Measurements from ENCODE around the gene KRTAP10-9.

DNA sequence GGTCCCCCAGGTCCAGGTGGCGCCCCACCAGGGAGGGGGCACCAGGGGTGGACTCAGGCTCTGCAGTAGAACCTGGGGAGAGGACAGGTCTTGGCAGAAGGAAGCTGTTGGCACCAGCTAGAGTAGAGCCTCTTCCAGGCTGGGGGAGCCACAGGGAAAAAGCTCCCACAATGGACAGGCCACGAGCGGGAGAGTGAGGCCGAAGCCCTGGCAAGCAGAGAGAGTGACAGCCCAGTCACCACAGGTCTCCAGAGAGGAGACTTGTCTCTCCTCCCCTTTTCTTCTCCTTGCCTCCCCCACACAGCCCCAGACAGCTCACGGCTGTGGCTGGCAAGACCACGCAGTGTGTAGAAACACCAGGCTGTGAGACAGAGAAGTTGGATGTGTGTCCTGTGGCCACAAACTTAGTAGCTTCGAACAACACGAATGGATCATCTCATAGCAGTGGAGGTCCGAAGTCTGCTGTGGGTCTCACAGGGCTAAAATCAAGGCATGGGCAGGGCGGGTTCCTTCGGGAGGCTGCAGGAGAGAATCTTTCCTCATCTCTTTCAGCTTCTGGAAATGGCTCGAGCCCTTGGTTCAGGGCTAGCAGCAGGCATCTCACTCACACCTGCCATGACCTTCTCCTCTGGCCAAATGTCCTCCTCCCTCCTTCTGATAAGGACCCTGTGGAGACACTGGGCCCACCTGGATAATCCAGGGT is 24.2 kb downstream of the KRTAP10-9 start:
- TF ChIP-seq, protein P1, sequence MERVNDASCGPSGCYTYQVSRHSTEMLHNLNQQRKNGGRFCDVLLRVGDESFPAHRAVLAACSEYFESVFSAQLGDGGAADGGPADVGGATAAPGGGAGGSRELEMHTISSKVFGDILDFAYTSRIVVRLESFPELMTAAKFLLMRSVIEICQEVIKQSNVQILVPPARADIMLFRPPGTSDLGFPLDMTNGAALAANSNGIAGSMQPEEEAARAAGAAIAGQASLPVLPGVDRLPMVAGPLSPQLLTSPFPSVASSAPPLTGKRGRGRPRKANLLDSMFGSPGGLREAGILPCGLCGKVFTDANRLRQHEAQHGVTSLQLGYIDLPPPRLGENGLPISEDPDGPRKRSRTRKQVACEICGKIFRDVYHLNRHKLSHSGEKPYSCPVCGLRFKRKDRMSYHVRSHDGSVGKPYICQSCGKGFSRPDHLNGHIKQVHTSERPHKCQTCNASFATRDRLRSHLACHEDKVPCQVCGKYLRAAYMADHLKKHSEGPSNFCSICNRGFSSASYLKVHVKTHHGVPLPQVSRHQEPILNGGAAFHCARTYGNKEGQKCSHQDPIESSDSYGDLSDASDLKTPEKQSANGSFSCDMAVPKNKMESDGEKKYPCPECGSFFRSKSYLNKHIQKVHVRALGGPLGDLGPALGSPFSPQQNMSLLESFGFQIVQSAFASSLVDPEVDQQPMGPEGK (CRISPR knock-in tag; IDR thresholded peaks at IDR 0.05; ENCODE audit: borderline replicate concordance): no peak
- TF ChIP-seq, protein P2, sequence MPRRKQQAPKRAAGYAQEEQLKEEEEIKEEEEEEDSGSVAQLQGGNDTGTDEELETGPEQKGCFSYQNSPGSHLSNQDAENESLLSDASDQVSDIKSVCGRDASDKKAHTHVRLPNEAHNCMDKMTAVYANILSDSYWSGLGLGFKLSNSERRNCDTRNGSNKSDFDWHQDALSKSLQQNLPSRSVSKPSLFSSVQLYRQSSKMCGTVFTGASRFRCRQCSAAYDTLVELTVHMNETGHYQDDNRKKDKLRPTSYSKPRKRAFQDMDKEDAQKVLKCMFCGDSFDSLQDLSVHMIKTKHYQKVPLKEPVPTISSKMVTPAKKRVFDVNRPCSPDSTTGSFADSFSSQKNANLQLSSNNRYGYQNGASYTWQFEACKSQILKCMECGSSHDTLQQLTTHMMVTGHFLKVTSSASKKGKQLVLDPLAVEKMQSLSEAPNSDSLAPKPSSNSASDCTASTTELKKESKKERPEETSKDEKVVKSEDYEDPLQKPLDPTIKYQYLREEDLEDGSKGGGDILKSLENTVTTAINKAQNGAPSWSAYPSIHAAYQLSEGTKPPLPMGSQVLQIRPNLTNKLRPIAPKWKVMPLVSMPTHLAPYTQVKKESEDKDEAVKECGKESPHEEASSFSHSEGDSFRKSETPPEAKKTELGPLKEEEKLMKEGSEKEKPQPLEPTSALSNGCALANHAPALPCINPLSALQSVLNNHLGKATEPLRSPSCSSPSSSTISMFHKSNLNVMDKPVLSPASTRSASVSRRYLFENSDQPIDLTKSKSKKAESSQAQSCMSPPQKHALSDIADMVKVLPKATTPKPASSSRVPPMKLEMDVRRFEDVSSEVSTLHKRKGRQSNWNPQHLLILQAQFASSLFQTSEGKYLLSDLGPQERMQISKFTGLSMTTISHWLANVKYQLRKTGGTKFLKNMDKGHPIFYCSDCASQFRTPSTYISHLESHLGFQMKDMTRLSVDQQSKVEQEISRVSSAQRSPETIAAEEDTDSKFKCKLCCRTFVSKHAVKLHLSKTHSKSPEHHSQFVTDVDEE (CRISPR knock-in tag; IDR thresholded peaks at IDR 0.05): no peak
- TF ChIP-seq ZNF8 (CRISPR knock-in tag; IDR thresholded peaks at IDR 0.05) (no peak), GLIS3 (CRISPR knock-in tag; IDR thresholded peaks at IDR 0.05) (no peak), CSDC2 (CRISPR knock-in tag; IDR thresholded peaks at IDR 0.05) (no peak), ZFP3 (CRISPR knock-in tag; IDR thresholded peaks at IDR 0.05) (no peak), ARNTL (CRISPR knock-in tag; IDR thresholded peaks at IDR 0.05; ENCODE audit: borderline replicate concordance, low read depth) (no peak), RARB (CRISPR knock-in tag; IDR thresholded peaks at IDR 0.05) (no peak), ZC3H10 (CRISPR knock-in tag; IDR thresholded peaks at IDR 0.05) (no peak), ZNF565 (CRISPR knock-in tag; conservative IDR thresholded peaks at IDR 0.05; ENCODE audit: low read depth) (no peak), TCF4 (CRISPR knock-in tag; IDR thresholded peaks at IDR 0.05; ENCODE audit: borderline replicate concordance) (no peak), ZFP30 (CRISPR knock-in tag; IDR thresholded peaks at IDR 0.05) (no peak)
- TF ChIP-seq, protein P3, sequence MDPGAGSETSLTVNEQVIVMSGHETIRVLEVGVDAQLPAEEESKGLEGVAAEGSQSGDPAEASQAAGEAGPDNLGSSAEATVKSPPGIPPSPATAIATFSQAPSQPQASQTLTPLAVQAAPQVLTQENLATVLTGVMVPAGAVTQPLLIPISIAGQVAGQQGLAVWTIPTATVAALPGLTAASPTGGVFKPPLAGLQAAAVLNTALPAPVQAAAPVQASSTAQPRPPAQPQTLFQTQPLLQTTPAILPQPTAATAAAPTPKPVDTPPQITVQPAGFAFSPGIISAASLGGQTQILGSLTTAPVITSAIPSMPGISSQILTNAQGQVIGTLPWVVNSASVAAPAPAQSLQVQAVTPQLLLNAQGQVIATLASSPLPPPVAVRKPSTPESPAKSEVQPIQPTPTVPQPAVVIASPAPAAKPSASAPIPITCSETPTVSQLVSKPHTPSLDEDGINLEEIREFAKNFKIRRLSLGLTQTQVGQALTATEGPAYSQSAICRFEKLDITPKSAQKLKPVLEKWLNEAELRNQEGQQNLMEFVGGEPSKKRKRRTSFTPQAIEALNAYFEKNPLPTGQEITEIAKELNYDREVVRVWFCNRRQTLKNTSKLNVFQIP (CRISPR knock-in tag; IDR thresholded peaks at IDR 0.05; ENCODE audit: borderline replicate concordance, low read depth): no peak
- TF ChIP-seq, protein P4, sequence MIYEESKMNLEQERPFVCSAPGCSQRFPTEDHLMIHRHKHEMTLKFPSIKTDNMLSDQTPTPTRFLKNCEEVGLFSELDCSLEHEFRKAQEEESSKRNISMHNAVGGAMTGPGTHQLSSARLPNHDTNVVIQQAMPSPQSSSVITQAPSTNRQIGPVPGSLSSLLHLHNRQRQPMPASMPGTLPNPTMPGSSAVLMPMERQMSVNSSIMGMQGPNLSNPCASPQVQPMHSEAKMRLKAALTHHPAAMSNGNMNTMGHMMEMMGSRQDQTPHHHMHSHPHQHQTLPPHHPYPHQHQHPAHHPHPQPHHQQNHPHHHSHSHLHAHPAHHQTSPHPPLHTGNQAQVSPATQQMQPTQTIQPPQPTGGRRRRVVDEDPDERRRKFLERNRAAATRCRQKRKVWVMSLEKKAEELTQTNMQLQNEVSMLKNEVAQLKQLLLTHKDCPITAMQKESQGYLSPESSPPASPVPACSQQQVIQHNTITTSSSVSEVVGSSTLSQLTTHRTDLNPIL (CRISPR knock-in tag; IDR thresholded peaks at IDR 0.05; ENCODE audit: low read depth): no peak

Measured in SK-N-SH treated with all-trans-retinoic acid at 6 μM for 48 hours (cell line).